Choroid plexus epithelial cell (primary cell): Measurements from ENCODE around the gene CSMD2.

Source experiments
- DNase-seq: peaks from one replicate; pipeline ENCODE4 v3.0.0-alpha.2; 2010; ENCODE audit warnings: low read depth
- H3K4me3 ChIP-seq: 2 replicates; pipeline ENCODE4 v1.5.1; 2011; ENCODE audit warnings: low read depth, mild to moderate bottlenecking, control low read depth, low read length, moderate library complexity
- CTCF ChIP-seq: conservative IDR thresholded peaks from 2 replicates; pipeline ENCODE4 v1.5.1; 2011; ENCODE audit warnings: low read depth, mild to moderate bottlenecking, control low read depth, inconsistent platforms, low read length, moderate library complexity

Gene CSMD2

GRCh38 chr1:33616780-33617179 lies 548.2 kb downstream of the CSMD2 start:
- TF ChIP-seq CTCF = no peak
- no peak overlapping the region for H3K4me3 ChIP-seq
- no peak for DNase-seq

- TF ChIP-seq CTCF = no peak
- DNase-seq = no peak
- no peak overlapping the region for H3K4me3 ChIP-seq
These were observed 549.5 kb downstream of the CSMD2 start for GRCh38 chr1:33615546-33615945.

- no peak overlapping the region for H3K4me3 ChIP-seq
- no peak for DNase-seq
- no peak for TF ChIP-seq CTCF
These were observed 554.1 kb downstream of the CSMD2 start for GRCh38 chr1:33610864-33611455.

- no peak overlapping the region for H3K4me3 ChIP-seq
- no peak for DNase-seq
- no peak for TF ChIP-seq CTCF
These were observed 554.6 kb downstream of the CSMD2 start for GRCh38 chr1:33610391-33610790.

GRCh38 chr1:33609739-33610138 lies 555.3 kb downstream of the CSMD2 start:
- DNase-seq = no peak
- no peak for TF ChIP-seq CTCF
- no peak overlapping the region for H3K4me3 ChIP-seq

GRCh38 chr1:33608825-33609400 lies 556.1 kb downstream of the CSMD2 start:
- no peak overlapping the region for H3K4me3 ChIP-seq
- DNase-seq = no peak
- no peak for TF ChIP-seq CTCF

- H3K4me3 ChIP-seq = no peak overlapping the region
- no peak for TF ChIP-seq CTCF
- no peak for DNase-seq
These were observed 557.5 kb downstream of the CSMD2 start for GRCh38 chr1:33607444-33608005.
